GM23338 (cell line): ENCODE measurements around the gene EMC9.

ENCODE experiments used
- CREB1 ChIP-seq: fragments of 250-450 bp; sonication (Bioruptor Pico); IDR thresholded peaks from 2 replicates; pipeline ENCODE4 v1.5.0; 2020; ENCODE audit warnings: low read depth, mild to moderate bottlenecking, moderate library complexity
- EZH2 ChIP-seq: fragments of 200-600 bp; sonication (generic); IDR thresholded peaks from one replicate; pipeline ENCODE4 v1.8.0; 2017; ENCODE audit warnings: antibody characterized with exemption, mild to moderate bottlenecking, low read depth; ENCODE audit not compliant: unreplicated experiment
- EZH2phosphoT487 ChIP-seq: fragments of 200-600 bp; sonication (generic); IDR thresholded peaks from one replicate; pipeline ENCODE4 v1.8.1; 2018; ENCODE audit warnings: antibody characterized with exemption; ENCODE audit not compliant: unreplicated experiment
- NANOG ChIP-seq: IDR thresholded peaks from 2 replicates; pipeline ENCODE4 v1.6.1; 2016; ENCODE audit warnings: antibody characterized with exemption, borderline replicate concordance
- POLR2AphosphoS5 ChIP-seq: IDR thresholded peaks from 2 replicates; pipeline ENCODE4 v1.6.1; 2016; ENCODE audit warnings: antibody characterized with exemption, low read depth
- STAT1 ChIP-seq: IDR thresholded peaks from one replicate; pipeline ENCODE4 v1.6.1; 2016; ENCODE audit warnings: antibody characterized with exemption; ENCODE audit not compliant: unreplicated experiment
- TF ChIP-seq, protein P1 (sequence below), 2 experiments: fragments of 200-600 bp in 1 of 2; sonication (generic) in 1 of 2; conservative IDR thresholded peaks; 2 replicates each; pipeline versions ENCODE4 v1.5.1 to v1.6.1; 2016 to 2017; ENCODE audit warnings: antibody characterized with exemption in 2 of 2, low read depth in 2 of 2, mild to moderate bottlenecking in 2 of 2, moderate library complexity in 1 of 2
- TF ChIP-seq, protein P2 (sequence below): IDR thresholded peaks from one replicate; pipeline ENCODE4 v1.6.1; 2018; ENCODE audit warnings: antibody characterized with exemption; ENCODE audit not compliant: unreplicated experiment

GRCh38 chr14:24150993-24151392 is 9.6 kb upstream of the EMC9 start:
- TF ChIP-seq, protein P1, sequence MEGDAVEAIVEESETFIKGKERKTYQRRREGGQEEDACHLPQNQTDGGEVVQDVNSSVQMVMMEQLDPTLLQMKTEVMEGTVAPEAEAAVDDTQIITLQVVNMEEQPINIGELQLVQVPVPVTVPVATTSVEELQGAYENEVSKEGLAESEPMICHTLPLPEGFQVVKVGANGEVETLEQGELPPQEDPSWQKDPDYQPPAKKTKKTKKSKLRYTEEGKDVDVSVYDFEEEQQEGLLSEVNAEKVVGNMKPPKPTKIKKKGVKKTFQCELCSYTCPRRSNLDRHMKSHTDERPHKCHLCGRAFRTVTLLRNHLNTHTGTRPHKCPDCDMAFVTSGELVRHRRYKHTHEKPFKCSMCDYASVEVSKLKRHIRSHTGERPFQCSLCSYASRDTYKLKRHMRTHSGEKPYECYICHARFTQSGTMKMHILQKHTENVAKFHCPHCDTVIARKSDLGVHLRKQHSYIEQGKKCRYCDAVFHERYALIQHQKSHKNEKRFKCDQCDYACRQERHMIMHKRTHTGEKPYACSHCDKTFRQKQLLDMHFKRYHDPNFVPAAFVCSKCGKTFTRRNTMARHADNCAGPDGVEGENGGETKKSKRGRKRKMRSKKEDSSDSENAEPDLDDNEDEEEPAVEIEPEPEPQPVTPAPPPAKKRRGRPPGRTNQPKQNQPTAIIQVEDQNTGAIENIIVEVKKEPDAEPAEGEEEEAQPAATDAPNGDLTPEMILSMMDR (conservative IDR thresholded peaks at IDR 0.05; ENCODE audit: low read depth in 2 of 2) = no peak
- TF ChIP-seq EZH2 = no peak
- no peak for TF ChIP-seq STAT1
- TF ChIP-seq CREB1 (CRISPR knock-in tag) = no peak
- TF ChIP-seq EZH2phosphoT487 = no peak
- TF ChIP-seq, protein P2, sequence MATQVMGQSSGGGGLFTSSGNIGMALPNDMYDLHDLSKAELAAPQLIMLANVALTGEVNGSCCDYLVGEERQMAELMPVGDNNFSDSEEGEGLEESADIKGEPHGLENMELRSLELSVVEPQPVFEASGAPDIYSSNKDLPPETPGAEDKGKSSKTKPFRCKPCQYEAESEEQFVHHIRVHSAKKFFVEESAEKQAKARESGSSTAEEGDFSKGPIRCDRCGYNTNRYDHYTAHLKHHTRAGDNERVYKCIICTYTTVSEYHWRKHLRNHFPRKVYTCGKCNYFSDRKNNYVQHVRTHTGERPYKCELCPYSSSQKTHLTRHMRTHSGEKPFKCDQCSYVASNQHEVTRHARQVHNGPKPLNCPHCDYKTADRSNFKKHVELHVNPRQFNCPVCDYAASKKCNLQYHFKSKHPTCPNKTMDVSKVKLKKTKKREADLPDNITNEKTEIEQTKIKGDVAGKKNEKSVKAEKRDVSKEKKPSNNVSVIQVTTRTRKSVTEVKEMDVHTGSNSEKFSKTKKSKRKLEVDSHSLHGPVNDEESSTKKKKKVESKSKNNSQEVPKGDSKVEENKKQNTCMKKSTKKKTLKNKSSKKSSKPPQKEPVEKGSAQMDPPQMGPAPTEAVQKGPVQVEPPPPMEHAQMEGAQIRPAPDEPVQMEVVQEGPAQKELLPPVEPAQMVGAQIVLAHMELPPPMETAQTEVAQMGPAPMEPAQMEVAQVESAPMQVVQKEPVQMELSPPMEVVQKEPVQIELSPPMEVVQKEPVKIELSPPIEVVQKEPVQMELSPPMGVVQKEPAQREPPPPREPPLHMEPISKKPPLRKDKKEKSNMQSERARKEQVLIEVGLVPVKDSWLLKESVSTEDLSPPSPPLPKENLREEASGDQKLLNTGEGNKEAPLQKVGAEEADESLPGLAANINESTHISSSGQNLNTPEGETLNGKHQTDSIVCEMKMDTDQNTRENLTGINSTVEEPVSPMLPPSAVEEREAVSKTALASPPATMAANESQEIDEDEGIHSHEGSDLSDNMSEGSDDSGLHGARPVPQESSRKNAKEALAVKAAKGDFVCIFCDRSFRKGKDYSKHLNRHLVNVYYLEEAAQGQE = no peak
- no peak for TF ChIP-seq POLR2AphosphoS5
- no peak for TF ChIP-seq NANOG
